Activated CD4-positive, CD25-positive, alpha-beta regulatory T cell (primary cell): ENCODE results near the gene GPR180.
A peak's percentile ranks its signal among the peaks of the same experiment; 100 is the strongest.

ENCODE experiments used
- DNase-seq, 4 experiments: peaks; one replicate each; lab custom pipeline; 2025; lab: John Stamatoyannopoulos, UW

Gene GPR180

GRCh38 chr13:94601446-94602431, at the start of gene GPR180:
Gene GPR180, plus strand, starts transcription at chr13:94601857. Its CDS starts 71 bp downstream, at chr13:94601928.
- DNase-seq = peak; percentile 69 to 73 (median 71)

- DNase-seq = no peak
Measured at GRCh38 chr13:94552095-94552494, 49.6 kb upstream of the GPR180 start.

- DNase-seq = no peak
Measured at GRCh38 chr13:94553766-94554165, 47.9 kb upstream of the GPR180 start.

GRCh38 chr13:94556041-94556440, 45.6 kb upstream of the GPR180 start:
- DNase-seq = no peak

- no peak for DNase-seq
Measured at GRCh38 chr13:94556621-94557020, 45.0 kb upstream of the GPR180 start.

- no peak for DNase-seq
Measured at GRCh38 chr13:94557684-94558235, 43.9 kb upstream of the GPR180 start.

GRCh38 chr13:94558716-94559115, 42.9 kb upstream of the GPR180 start:
- no peak for DNase-seq

- DNase-seq = no peak
Measured at GRCh38 chr13:94559222-94559795, 42.3 kb upstream of the GPR180 start.

GRCh38 chr13:94560116-94560515, 41.5 kb upstream of the GPR180 start:
- DNase-seq = no peak

- no peak for DNase-seq
Measured at GRCh38 chr13:94561126-94561525, 40.5 kb upstream of the GPR180 start.

GRCh38 chr13:94567581-94567980, 34.1 kb upstream of the GPR180 start:
- DNase-seq = no peak

GRCh38 chr13:94568443-94568842, 33.2 kb upstream of the GPR180 start:
- DNase-seq = no peak

GRCh38 chr13:94569615-94570014, 32.0 kb upstream of the GPR180 start:
- no peak for DNase-seq

- DNase-seq = no peak
Measured at GRCh38 chr13:94579063-94579462, 22.6 kb upstream of the GPR180 start.

GRCh38 chr13:94583926-94584325, 17.7 kb upstream of the GPR180 start:
- no peak for DNase-seq

GRCh38 chr13:94585543-94586101, 16.0 kb upstream of the GPR180 start:
- DNase-seq = no peak

- no peak for DNase-seq
Measured at GRCh38 chr13:94586371-94586770, 15.3 kb upstream of the GPR180 start.

- no peak for DNase-seq
Measured at GRCh38 chr13:94588541-94588940, 13.1 kb upstream of the GPR180 start.

GRCh38 chr13:94590744-94591143, 10.9 kb upstream of the GPR180 start:
- no peak for DNase-seq

- peak in 2 of 4 experiments; percentile 7 to 15 for DNase-seq
Measured at GRCh38 chr13:94595001-94595949, 6.4 kb upstream of the GPR180 start.

- DNase-seq = peak; percentile 73 to 79 (median 76)
Measured at GRCh38 chr13:94595950-94596574, 5.6 kb upstream of the GPR180 start, which contains the start of gene TGDS. Gene TGDS, minus strand, starts transcription at chr13:94596152. Its CDS starts 16 bp downstream, at chr13:94596136.
